OCI-LY1 (cell line): ENCODE measurements around the gene ARF3.
A peak's percentile ranks its signal among the peaks of the same experiment; 100 is the strongest.

Experiments
- H2AFZ ChIP-seq: fragments of 200-600 bp; sonication (generic), shearing (Covaris generic); 2 replicates; pipeline ENCODE4 v1.6.0; 2014; ENCODE audit warnings: antibody characterized with exemption, mild to moderate bottlenecking, low read length
- H3F3A ChIP-seq: fragments of 200-600 bp; sonication (generic), shearing (Covaris generic); 2 replicates; pipeline ENCODE4 v1.6.0; 2014; ENCODE audit warnings: mild to moderate bottlenecking, antibody characterized with exemption, low read length, moderate library complexity; ENCODE audit not compliant: insufficient read depth
- H3K27ac ChIP-seq: fragments of 200-600 bp; sonication (generic); 2 replicates; pipeline ENCODE4 v1.5.1; 2014; ENCODE audit warnings: low read length, mixed run types, mild to moderate bottlenecking, low read depth; ENCODE audit not compliant: poor library complexity, severe bottlenecking
- H3K27me3 ChIP-seq: fragments of 200-600 bp; sonication (generic); 2 replicates; pipeline ENCODE4 v1.6.0; 2014; ENCODE audit warnings: antibody characterized with exemption, mild to moderate bottlenecking, low read length, moderate library complexity; ENCODE audit not compliant: insufficient read depth
- H3K36me3 ChIP-seq: fragments of 200-600 bp; sonication (generic); 2 replicates; pipeline ENCODE4 v1.6.1; 2014; ENCODE audit warnings: mild to moderate bottlenecking, antibody characterized with exemption, low read length, moderate library complexity, mixed read lengths; ENCODE audit not compliant: insufficient read depth
- H3K4me1 ChIP-seq: fragments of 200-600 bp; sonication (generic); 2 replicates; pipeline ENCODE4 v1.5.1; 2014; ENCODE audit warnings: mild to moderate bottlenecking, low read length, moderate library complexity; ENCODE audit not compliant: insufficient read depth, severe bottlenecking
- H3K4me2 ChIP-seq: fragments of 200-600 bp; sonication (generic), shearing (Covaris generic); 2 replicates; pipeline ENCODE4 v1.6.1; 2014; ENCODE audit warnings: low read length
- H3K4me3 ChIP-seq: fragments of 200-600 bp; sonication (generic); 2 replicates; pipeline ENCODE4 v1.5.1; 2014; ENCODE audit warnings: low read length, low read depth, mild to moderate bottlenecking, mixed read lengths; ENCODE audit not compliant: poor library complexity, severe bottlenecking
- H3K79me2 ChIP-seq: fragments of 200-600 bp; shearing (Covaris generic); 2 replicates; pipeline ENCODE4 v1.6.1; 2016; ENCODE audit warnings: mixed run types, low read length, mixed read lengths; ENCODE audit not compliant: insufficient read depth
- H3K9ac ChIP-seq: fragments of 200-600 bp; sonication (generic), shearing (Covaris generic); 2 replicates; pipeline ENCODE4 v1.6.1; 2014; ENCODE audit warnings: mild to moderate bottlenecking, low read length, mixed read lengths
- H3K9me2 ChIP-seq: fragments of 200-600 bp; sonication (generic), shearing (Covaris generic); 2 replicates; pipeline ENCODE4 v1.6.1; 2014; ENCODE audit warnings: low read depth, mild to moderate bottlenecking, low read length, mixed read lengths
- H3K9me3 ChIP-seq: fragments of 200-600 bp; shearing (Covaris generic); 2 replicates; pipeline ENCODE4 v1.6.1; 2014; ENCODE audit warnings: low read length, mixed read lengths
- H4K20me1 ChIP-seq: fragments of 200-600 bp; sonication (generic), shearing (Covaris generic); 2 replicates; pipeline ENCODE4 v1.6.0; 2016; ENCODE audit warnings: mild to moderate bottlenecking, low read length; ENCODE audit not compliant: insufficient read depth
- CTCF ChIP-seq: fragments of 200-600 bp; sonication (generic), shearing (Covaris generic); IDR thresholded peaks from 2 replicates; pipeline ENCODE4 v1.5.1; 2017; ENCODE audit warnings: mild to moderate bottlenecking, antibody characterized with exemption, low read length, moderate library complexity, mixed read lengths
- EZH2 ChIP-seq: fragments of 200-600 bp; sonication (generic), shearing (Covaris generic); IDR thresholded peaks from 2 replicates; pipeline ENCODE4 v1.8.0; 2017; ENCODE audit warnings: borderline replicate concordance, mixed run types, mild to moderate bottlenecking, antibody characterized with exemption, low read length, moderate library complexity, mixed read lengths

ARF3 gene

GRCh38 chr12:48998497-48999353 lies 41.4 kb upstream of the ARF3 start:
- peaks cover 17% of the 10 kb centered on the region; the same call in 1 of the 2 replicates for H3K36me3 ChIP-seq
- no peaks in the 10 kb centered on the region for H3F3A ChIP-seq
- peak overlapping the region; percentile 70 for H3K4me3 ChIP-seq
- no peak overlapping the region for H2AFZ ChIP-seq
- no peaks in the 10 kb centered on the region for H3K79me2 ChIP-seq
- no peaks in the 10 kb centered on the region for H3K9me2 ChIP-seq
- H4K20me1 ChIP-seq, result no peaks in the 10 kb centered on the region
- peaks cover 42% of the 10 kb centered on the region for H3K4me1 ChIP-seq
- peak overlapping the region; percentile 99 for H3K4me2 ChIP-seq
- no peak overlapping the region for H3K27ac ChIP-seq
- TF ChIP-seq EZH2 (no peak), CTCF (no peak)
- H3K9ac ChIP-seq, result peak overlapping the region; percentile 64
- H3K27me3 ChIP-seq, result no peaks in the 10 kb centered on the region
- H3K9me3 ChIP-seq, result no peaks in the 10 kb centered on the region

GRCh38 chr12:48997719-48998496 lies 40.6 kb upstream of the ARF3 start:
- H3K9ac ChIP-seq, result peak overlapping the region; percentile 64
- H4K20me1 ChIP-seq, result no peaks in the 10 kb centered on the region
- H3K9me3 ChIP-seq, result no peaks in the 10 kb centered on the region
- peak overlapping the region; percentile 73 for H3K4me2 ChIP-seq
- H2AFZ ChIP-seq, result no peak overlapping the region
- H3F3A ChIP-seq, result no peaks in the 10 kb centered on the region
- H3K4me3 ChIP-seq, result peak overlapping the region; percentile 70
- H3K79me2 ChIP-seq, result no peaks in the 10 kb centered on the region
- no peaks in the 10 kb centered on the region for H3K9me2 ChIP-seq
- no peak for TF ChIP-seq CTCF
- TF ChIP-seq EZH2, result no peak
- H3K4me1 ChIP-seq, result peaks cover 42% of the 10 kb centered on the region
- no peak overlapping the region for H3K27ac ChIP-seq
- peaks cover 9% of the 10 kb centered on the region; the same call in 1 of the 2 replicates for H3K36me3 ChIP-seq
- H3K27me3 ChIP-seq, result no peaks in the 10 kb centered on the region

GRCh38 chr12:48996794-48997718 lies 39.8 kb upstream of the ARF3 start:
- peaks cover 5% of the 10 kb centered on the region; the same call in 1 of the 2 replicates for H3K36me3 ChIP-seq
- no peaks in the 10 kb centered on the region for H3K9me2 ChIP-seq
- peak overlapping the region; percentile 73 for H3K4me2 ChIP-seq
- no peaks in the 10 kb centered on the region for H4K20me1 ChIP-seq
- no peak overlapping the region for H2AFZ ChIP-seq
- H3K79me2 ChIP-seq, result no peaks in the 10 kb centered on the region
- H3K4me1 ChIP-seq, result peaks cover 42% of the 10 kb centered on the region
- H3K27ac ChIP-seq, result no peak overlapping the region
- H3K4me3 ChIP-seq, result peak overlapping the region; percentile 70
- no peaks in the 10 kb centered on the region for H3F3A ChIP-seq
- H3K9me3 ChIP-seq, result no peaks in the 10 kb centered on the region
- peak overlapping the region; percentile 34; the same call in 1 of the 2 replicates for H3K9ac ChIP-seq
- TF ChIP-seq EZH2 (no peak), CTCF (peak; percentile 78)
- no peaks in the 10 kb centered on the region for H3K27me3 ChIP-seq
